NT2/D1 (cell line): ENCODE data around the gene KIR2DL4.

ENCODE experiments used
- SUZ12 ChIP-seq: IDR thresholded peaks from 2 replicates; pipeline ENCODE4 v1.6.1; 2011; ENCODE audit not compliant: insufficient read length, insufficient read depth; ENCODE audit errors: extremely low read depth
- YY1 ChIP-seq: IDR thresholded peaks from 2 replicates; pipeline ENCODE4 v1.6.1; 2011; ENCODE audit not compliant: insufficient read length, insufficient read depth
- ZNF274 ChIP-seq: IDR thresholded peaks from 2 replicates; pipeline ENCODE4 v1.6.1; 2011; ENCODE audit warnings: mild to moderate bottlenecking, low read depth, low read length

GRCh38 chr19:54791476-54791875 is 11.9 kb upstream of the KIR2DL4 start:
- TF ChIP-seq SUZ12 (no peak), YY1 (no peak), ZNF274 (no peak)
